B cell (primary cell): ENCODE data around the gene MRPS26. TPM values are rescaled to one million over a fixed set of nuclear protein-coding genes. Genes with fewer than 3 reads are reported as not detected.

Experiments
- ATAC-seq: fragments of 200-7000 bp; cut with Tn5 transposase; one replicate; pipeline ENCODE4 v1.10.0; 2021; ENCODE audit warnings: low read depth, mild to moderate bottlenecking, moderate number of reproducible peaks, moderate library complexity
- CTCF ChIA-PET: fragments of 350-600 bp; sonication (Branson Sonifier 250); formaldehyde crosslinking; loops from one replicate; lab custom pipeline; 2021; ENCODE audit warnings: antibody characterized with exemption, inconsistent platforms; lab: Charles Lee
- POLR2A ChIA-PET: fragments of 350-600 bp; sonication (Branson Sonifier 250); formaldehyde crosslinking; loops from one replicate; lab custom pipeline; 2021; ENCODE audit warnings: antibody characterized with exemption; lab: Charles Lee
- DNase-seq: peaks from one replicate; pipeline ENCODE4 v3.0.0; 2013
- H2AFZ ChIP-seq: 2 replicates; pipeline ENCODE4 v1.6.1; 2012; ENCODE audit warnings: mild to moderate bottlenecking, low read depth, low read length; ENCODE audit not compliant: insufficient read depth, poor library complexity, severe bottlenecking
- H3K27ac ChIP-seq, 2 donors: 1 replicate in 1 of 2; 2 replicates in 1 of 2; pipeline ENCODE4 v1.5.1; 2012 to 2013; ENCODE audit warnings: low read length in 2 of 2, mild to moderate bottlenecking in 2 of 2, moderate library complexity in 1 of 2
- H3K27me3 ChIP-seq, 4 experiments: fragments of 200-600 bp in 1 of 4; sonication (generic) in 1 of 4; replicated peaks in 1 of 4; 1 replicate in 2 of 4; 2 replicates in 2 of 4; pipeline versions ENCODE4 v1.6.1 to v1.7.0; 2013 to 2016; ENCODE audit warnings: low read length in 3 of 4, mild to moderate bottlenecking in 2 of 4, mixed read lengths in 1 of 4, moderate library complexity in 1 of 4; ENCODE audit not compliant: insufficient read depth in 4 of 4, control insufficient read depth in 3 of 4; ENCODE audit errors: control extremely low read depth in 1 of 4
- H3K36me3 ChIP-seq, 2 experiments: replicated peaks in 1 of 2; 1 replicate in 1 of 2; 2 replicates in 1 of 2; pipeline versions ENCODE4 v1.6.1 to v1.7.1; 2013; ENCODE audit warnings: low read length in 1 of 2; ENCODE audit not compliant: insufficient read depth in 2 of 2, control insufficient read depth in 1 of 2; ENCODE audit errors: control extremely low read depth in 1 of 2, extremely low read depth in 1 of 2
- H3K4me1 ChIP-seq, 2 donors: fragments of 200-600 bp in 1 of 2; sonication (generic) in 1 of 2; 1 replicate in 1 of 2; 2 replicates in 1 of 2; pipeline versions ENCODE4 v1.5.1 to v1.6.1; 2013 to 2017; ENCODE audit warnings: low read length in 2 of 2; ENCODE audit not compliant: control insufficient read depth in 2 of 2, insufficient read depth in 2 of 2
- H3K4me2 ChIP-seq: replicated peaks from 2 replicates; pipeline ENCODE3; 2012; ENCODE audit warnings: mild to moderate bottlenecking, low read depth, low read length; ENCODE audit not compliant: poor library complexity, severe bottlenecking
- H3K4me3 ChIP-seq, 5 experiments: fragments of 200-600 bp in 1 of 5; sonication (generic) in 1 of 5; 1 replicate in 3 of 5; 2 replicates in 2 of 5; pipeline versions ENCODE4 v1.5.1 to v1.7.0; 2011 to 2016; ENCODE audit warnings: low read length in 4 of 5, mild to moderate bottlenecking in 4 of 5, low read depth in 2 of 5, control low read depth in 1 of 5, moderate library complexity in 1 of 5; ENCODE audit not compliant: insufficient read depth in 1 of 5; ENCODE audit errors: control extremely low read depth in 1 of 5, extremely low read depth in 1 of 5
- H3K79me2 ChIP-seq: fragments of 200-600 bp; sonication (generic); one replicate; pipeline ENCODE4 v1.6.0; 2016; ENCODE audit warnings: low read length; ENCODE audit not compliant: control insufficient read depth, insufficient read depth
- H3K9ac ChIP-seq: fragments of 200-600 bp; sonication (generic); 2 replicates; pipeline ENCODE4 v1.6.1; 2017; ENCODE audit warnings: mild to moderate bottlenecking, low read length, moderate library complexity
- H3K9me3 ChIP-seq, 3 donors: one replicate each; pipeline versions ENCODE4 v1.6.1 to v1.7.1; 2013; ENCODE audit warnings: low read length in 2 of 3; ENCODE audit not compliant: control insufficient read depth in 2 of 3, insufficient read depth in 1 of 3; ENCODE audit errors: control extremely low read depth in 1 of 3
- H4K20me1 ChIP-seq: 2 replicates; pipeline ENCODE4 v1.6.0; 2012; ENCODE audit warnings: mild to moderate bottlenecking, low read length; ENCODE audit not compliant: insufficient read depth, control insufficient read depth, poor library complexity, severe bottlenecking
- H3K27ac Mint-ChIP-seq: one replicate; pipeline ENCODE4 v1.8.0; 2021; ENCODE audit warnings: mixed read lengths
- H3K27me3 Mint-ChIP-seq: one replicate; pipeline ENCODE4 v1.8.0; 2021; ENCODE audit warnings: mixed read lengths
- H3K4me1 Mint-ChIP-seq: one replicate; pipeline ENCODE4 v1.8.0; 2021; ENCODE audit warnings: mixed read lengths
- H3K4me3 Mint-ChIP-seq: one replicate; pipeline ENCODE4 v1.8.0; 2021; ENCODE audit warnings: mixed read lengths
- H3K9me3 Mint-ChIP-seq: one replicate; pipeline ENCODE4 v1.8.0; 2022; ENCODE audit warnings: mixed read lengths; ENCODE audit not compliant: insufficient read depth
- CTCF ChIP-seq: fragments of 200-600 bp; IDR thresholded peaks from one replicate; pipeline ENCODE4 v1.8.0; 2022; ENCODE audit warnings: antibody characterized with exemption, mild to moderate bottlenecking
- EZH2 ChIP-seq: IDR thresholded peaks from 2 replicates; pipeline ENCODE4 v1.6.1; 2012; ENCODE audit warnings: borderline replicate concordance, low read depth, mild to moderate bottlenecking, moderate library complexity, low read length; ENCODE audit not compliant: insufficient read depth, poor library complexity, severe bottlenecking
- WGBS: methylation state at CpG from one replicate; pipeline ENCODE4 v1.1.5; 2013; ENCODE audit warnings: missing lambda C conversion rate; ENCODE audit not compliant: insufficient coverage; 5-methylcytosine and 5-hydroxymethylcytosine counted together
- intact Hi-C: fragments of 100-400 bp; cut with micrococcal nuclease; formaldehyde crosslinking; loops from one replicate; pipeline ENCODE4 v1.10.0; 2022
- polyA plus RNA-seq: library from polyadenylated mRNA; depleted of rRNA; stranded (reverse); fragments of >200 nt; gene quantifications from 2 replicates; pipeline ENCODE4 v1.2.3, GENCODE V29; 2012
- total RNA-seq, 2 donors: library from RNA; stranded (reverse); fragments of 120-200 nt in 1 of 2; gene quantifications; 1 replicate in 1 of 2; 2 replicates in 1 of 2; pipeline versions ENCODE4 v1.2.3 to v1.2.4, GENCODE V29; 2013 to 2022

Gene MRPS26
- total and polyA plus RNA-seq, 2 donors (not counting 1 experiment from before 2014, with no cell fraction given), result 35.9 to 37.5 TPM

DNA sequence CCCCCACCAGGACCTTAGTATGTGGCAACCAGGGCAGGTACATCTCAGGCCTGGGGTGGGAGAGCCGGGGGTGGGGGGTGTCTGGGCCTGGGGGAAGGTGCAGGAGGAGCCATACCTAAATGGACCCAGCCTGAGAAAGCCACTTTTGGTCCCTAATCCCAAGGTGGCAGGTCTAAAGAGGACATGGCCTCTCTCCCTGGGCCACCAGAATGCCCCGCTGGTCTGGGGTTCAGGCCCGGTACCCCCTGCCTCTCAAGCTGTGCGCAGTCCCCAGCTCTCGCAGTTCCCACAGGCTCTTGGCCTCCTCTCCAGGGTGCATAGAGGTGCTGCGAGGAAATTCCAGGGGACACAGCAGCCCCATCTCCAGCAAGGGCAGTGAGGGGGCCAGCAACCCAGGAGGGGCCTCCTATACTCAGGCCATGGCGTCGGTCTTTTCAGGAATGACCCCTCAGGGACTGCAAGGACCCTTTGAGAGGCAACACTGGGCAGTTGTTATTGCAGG lies 39.8 kb downstream of the MRPS26 start:
- Histone ChIP-seq H3K79me2 (no peaks in the 10 kb centered on the region), H2AFZ (no peak overlapping the region), H3K4me2 (no peak overlapping the region), H3K36me3 (no peaks in the 10 kb centered on the region), H3K4me1 (peaks cover 17 to 28% of the 10 kb centered on the region in 2 donors), H3K9ac (no peak overlapping the region), H3K9me3 (peaks cover 0 to 21% (median 0%) of the 10 kb centered on the region in 3 donors), H3K27me3 (peaks cover 0 to 55% (median 30%) of the 10 kb centered on the region in 4 experiments), H4K20me1 (no peaks in the 10 kb centered on the region), H3K27ac (no peak overlapping the region), H3K4me3 (no peak overlapping the region)
- Mint-ChIP-seq H3K27ac (no peak overlapping the region), H3K27me3 (peaks cover 51% of the 10 kb centered on the region), H3K4me1 (peaks cover 21% of the 10 kb centered on the region), H3K4me3 (no peak overlapping the region), H3K9me3 (no peaks in the 10 kb centered on the region)
- CTCF ChIA-PET, result interaction anchor here (2.4 kb wide), 1 partner anchor 32 kb away, joined by 7 read pairs; no protein-coding TSS in a partner anchor
- intact Hi-C loops, result no loop called here
- ATAC-seq, result no peak
- DNase-seq, result no peak
- WGBS, result 98% methylated on average over 8 of the region's 8 CpGs
- POLR2A ChIA-PET, result interaction anchor here (0.7 kb wide), 1 partner anchor 9 kb away, joined by 3 read pairs; no protein-coding TSS in a partner anchor
- TF ChIP-seq CTCF, result no peak
- no peak for TF ChIP-seq EZH2

DNA sequence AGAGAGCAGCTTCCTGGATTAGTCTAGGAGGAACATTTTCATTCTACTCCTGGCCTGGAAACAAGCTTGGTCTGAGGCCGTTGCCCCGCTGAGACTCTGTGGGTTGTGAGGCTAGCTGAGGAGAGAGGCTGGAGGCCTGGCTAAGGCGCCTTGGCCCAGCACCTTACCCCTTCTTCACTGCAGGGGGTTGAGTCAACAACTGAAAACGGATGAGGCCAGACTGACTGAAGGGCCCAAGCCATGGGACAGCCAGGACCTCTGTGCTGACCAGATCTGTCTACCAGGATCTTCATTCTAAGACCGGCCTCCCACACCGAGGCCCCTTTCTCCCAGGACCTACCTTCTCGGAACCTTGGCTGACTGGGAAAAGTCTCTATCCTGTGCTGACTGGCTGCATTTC lies 42.2 kb downstream of the MRPS26 start:
- intact Hi-C loops, result no loop called here
- peaks cover 0 to 17% (median 0%) of the 10 kb centered on the region in 3 donors for H3K9me3 ChIP-seq
- TF ChIP-seq EZH2, result no peak
- no peak for TF ChIP-seq CTCF
- ATAC-seq (no peak), DNase-seq (no peak)
- no peaks in the 10 kb centered on the region for H3K36me3 ChIP-seq
- no peak overlapping the region for H3K9ac ChIP-seq
- peaks cover 20 to 21% of the 10 kb centered on the region in 2 donors for H3K4me1 ChIP-seq
- H3K27me3 Mint-ChIP-seq, result peaks cover 41% of the 10 kb centered on the region
- no peak overlapping the region for H2AFZ ChIP-seq
- H4K20me1 ChIP-seq, result no peaks in the 10 kb centered on the region
- 94% methylated on average over 5 of the region's 7 CpGs for whole genome bisulfite sequencing
- ChIA-PET CTCF (interaction anchor here (1.0 to 1.7 kb wide), 4 partner anchors 10 to 35 kb away, joined by 3 to 7 read pairs (median 4); no protein-coding TSS in a partner anchor), POLR2A (no interaction called here)
- no peak overlapping the region for H3K4me3 ChIP-seq
- H3K4me3 Mint-ChIP-seq, result no peak overlapping the region
- H3K4me1 Mint-ChIP-seq, result peaks cover 23% of the 10 kb centered on the region
- H3K27me3 ChIP-seq, result peaks cover 0 to 37% (median 22%) of the 10 kb centered on the region in 4 experiments
- H3K4me2 ChIP-seq, result no peak overlapping the region
- no peak overlapping the region for H3K27ac ChIP-seq
- H3K79me2 ChIP-seq, result no peaks in the 10 kb centered on the region
- H3K9me3 Mint-ChIP-seq, result no peaks in the 10 kb centered on the region
- no peak overlapping the region for H3K27ac Mint-ChIP-seq
